SW480 (cell line): ENCODE results near the gene VSTM2B.
A peak's percentile ranks its signal among the peaks of the same experiment; 100 is the strongest.

Source experiments
- DNase-seq: peaks from one replicate; pipeline ENCODE4 v3.0.0-alpha.2; 2016; ENCODE audit warnings: low spot score

Gene VSTM2B

GRCh38 chr19:29566496-29567054 lies 40.8 kb downstream of the VSTM2B start:
- no peak for DNase-seq

GRCh38 chr19:29567366-29567915 lies 41.6 kb downstream of the VSTM2B start:
- no peak for DNase-seq

GRCh38 chr19:29568036-29569025 lies 42.5 kb downstream of the VSTM2B start:
- no peak for DNase-seq

GRCh38 chr19:29569038-29569911 lies 43.5 kb downstream of the VSTM2B start:
- DNase-seq, result no peak

- no peak for DNase-seq
These were observed 45.4 kb downstream of the VSTM2B start for GRCh38 chr19:29571181-29571580.

- no peak for DNase-seq
These were observed 47.7 kb downstream of the VSTM2B start for GRCh38 chr19:29573486-29573885.

DNA sequence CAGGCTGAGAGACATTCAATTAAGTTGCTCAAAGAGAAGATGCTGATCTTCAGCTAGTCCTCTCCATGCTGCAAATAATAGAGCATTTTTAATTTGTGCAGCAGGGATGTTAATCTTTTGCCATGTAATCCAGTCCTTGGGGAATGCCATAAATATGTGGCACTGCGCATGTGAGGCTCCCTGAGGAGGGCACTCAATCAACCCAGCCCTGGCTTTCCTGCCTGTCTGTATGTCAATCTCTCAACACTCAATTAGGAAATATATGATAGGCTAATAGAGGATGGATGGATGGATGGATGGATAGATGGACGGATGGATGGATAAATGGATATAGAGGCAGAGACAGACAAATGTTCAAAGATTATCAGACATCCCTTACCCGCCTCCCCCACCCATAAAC lies 48.7 kb downstream of the VSTM2B start:
- no peak for DNase-seq

DNA sequence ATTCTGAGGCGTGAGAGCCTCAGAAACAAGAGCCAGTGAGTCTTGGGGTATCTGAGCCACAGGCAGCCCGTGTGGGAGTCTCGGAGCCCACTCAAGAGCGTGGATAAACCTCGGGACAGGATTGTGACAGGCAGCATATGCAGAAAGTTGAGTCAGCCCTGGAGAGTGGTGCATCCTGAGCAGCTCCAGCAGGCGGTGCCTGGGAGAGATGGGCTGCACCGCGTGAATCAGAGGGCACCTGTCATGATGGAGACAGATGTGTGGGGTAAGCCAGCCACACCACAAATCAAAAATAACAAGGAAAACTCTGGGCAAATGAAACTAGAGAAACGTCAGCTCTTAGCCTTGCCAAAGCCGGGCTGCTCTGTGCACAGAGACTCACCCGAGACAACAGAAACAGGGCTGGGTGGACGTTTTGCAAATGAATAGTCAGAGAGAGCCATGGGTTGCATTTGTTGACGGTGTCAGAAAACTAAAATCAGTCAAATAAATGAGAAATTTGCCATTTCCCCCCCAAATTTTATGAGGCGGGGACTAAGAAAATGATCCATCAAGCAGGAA lies 50.3 kb downstream of the VSTM2B start:
- DNase-seq, result no peak

DNA sequence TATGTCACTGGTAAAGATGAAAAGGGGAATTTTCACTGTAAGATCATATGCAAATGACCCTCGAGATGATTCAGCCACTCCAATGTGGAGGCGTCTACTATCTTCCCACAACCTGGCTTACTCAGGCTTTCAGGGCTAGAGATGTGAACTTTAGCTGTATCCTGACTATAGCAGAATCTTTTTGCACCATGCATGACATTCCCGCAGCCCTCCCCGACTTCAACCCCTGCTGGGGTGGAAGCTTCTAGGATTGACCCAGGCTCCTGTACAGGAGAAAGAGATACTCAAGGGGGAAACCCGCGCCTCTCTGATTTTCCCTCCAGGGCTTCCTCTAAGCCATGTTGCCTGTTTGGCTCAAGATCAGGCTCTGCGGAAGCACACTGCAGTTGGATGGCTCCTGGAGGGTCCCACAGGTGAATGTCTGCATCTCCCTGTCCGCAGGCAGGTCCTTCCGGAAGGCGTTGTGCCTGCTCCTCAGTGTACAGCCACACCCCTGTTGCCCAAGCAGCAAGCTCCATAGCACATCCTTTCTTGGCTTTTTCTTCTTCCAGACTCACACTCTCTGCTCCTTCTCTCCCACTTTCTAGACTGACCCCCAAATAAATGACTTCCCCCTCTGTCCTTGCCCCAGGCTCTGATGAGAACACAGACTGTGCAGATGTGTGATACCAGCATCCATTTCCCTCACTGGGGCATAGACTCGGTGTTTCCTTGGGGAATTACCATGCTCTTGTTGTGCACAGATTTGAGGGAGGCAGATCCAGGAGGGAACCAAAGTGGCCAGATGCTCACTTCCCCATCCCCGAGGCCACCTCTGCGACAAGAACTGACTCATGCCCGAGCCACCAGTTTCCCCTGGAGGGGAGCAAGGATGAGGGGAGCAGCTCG lies 51.2 kb downstream of the VSTM2B start:
- DNase-seq, result no peak

DNA sequence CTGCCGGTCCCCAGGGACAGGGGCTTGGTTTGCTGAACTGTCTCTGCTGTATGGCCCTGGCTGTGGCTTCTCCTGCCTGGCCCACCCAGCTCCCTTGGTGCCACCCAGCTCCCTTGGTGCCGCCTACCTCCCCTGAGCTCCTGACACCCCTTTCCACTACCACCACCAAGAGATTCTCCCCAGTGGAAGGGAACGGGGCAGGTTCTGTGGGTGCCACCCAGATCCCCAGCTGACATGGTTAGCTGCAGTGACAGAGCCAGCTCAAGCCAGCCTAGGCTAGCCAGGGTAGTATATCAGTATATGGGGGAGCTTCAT lies 51.8 kb downstream of the VSTM2B start:
- no peak for DNase-seq

- DNase-seq, result no peak
These were observed 52.6 kb downstream of the VSTM2B start for GRCh38 chr19:29578349-29578748.

- DNase-seq, result no peak
These were observed 53.6 kb downstream of the VSTM2B start for GRCh38 chr19:29579308-29579910.

DNA sequence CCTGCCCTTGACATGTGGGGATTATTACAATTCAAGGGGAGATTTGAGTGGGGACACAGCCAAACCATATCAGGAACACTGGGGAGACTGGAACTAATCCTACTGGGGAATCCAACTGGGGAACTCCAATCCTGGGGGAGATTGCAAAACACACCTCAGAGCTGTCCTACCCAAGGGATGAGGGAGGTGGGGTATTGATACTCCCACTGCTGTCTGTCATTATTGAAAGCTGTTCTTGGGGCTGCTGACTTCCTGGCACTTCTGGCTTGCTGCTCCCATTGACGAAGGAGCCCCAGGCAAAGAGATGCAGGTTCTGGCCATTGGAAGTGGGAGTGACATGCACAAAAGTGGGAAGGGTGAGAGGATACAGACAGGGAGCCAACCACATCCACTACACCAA lies 55.6 kb downstream of the VSTM2B start:
- DNase-seq, result no peak

DNA sequence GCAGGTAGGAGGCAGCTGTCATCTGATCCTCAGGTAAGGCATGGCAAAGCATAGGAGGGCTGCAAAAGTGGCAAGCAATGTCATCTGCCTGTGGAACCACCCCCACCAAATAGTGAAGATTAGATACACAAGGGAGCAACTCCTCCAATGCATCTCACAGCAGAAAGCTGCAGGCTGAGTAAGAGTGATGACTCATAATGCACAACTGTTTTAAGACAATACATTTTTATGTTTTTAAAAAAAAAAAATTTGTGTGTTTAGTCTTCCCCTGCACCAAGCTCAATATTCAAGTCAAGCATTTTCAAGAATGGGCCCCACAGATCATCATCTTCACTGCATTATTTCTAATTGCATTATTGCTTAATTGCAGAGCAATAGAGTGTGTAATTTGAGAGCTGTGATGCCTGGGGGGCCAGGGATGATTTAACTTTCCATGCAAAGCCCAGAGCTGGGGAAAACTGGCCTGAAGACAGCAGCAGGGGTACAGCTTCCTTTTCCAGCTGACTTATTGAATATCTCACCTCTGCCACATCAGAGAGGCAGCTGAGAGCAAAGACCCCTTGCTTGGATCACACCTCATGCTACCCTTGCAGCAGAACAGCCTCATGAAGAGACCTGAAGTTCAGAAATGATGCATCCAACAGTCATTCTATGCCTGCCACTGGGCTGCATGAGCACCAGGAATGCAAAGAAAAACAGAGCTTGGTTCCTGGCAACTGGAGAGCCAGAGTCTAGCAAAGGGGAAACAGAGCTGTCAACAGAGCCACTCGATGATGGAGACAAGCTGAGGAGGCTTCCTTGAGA lies 57.6 kb downstream of the VSTM2B start:
- DNase-seq, result no peak

DNA sequence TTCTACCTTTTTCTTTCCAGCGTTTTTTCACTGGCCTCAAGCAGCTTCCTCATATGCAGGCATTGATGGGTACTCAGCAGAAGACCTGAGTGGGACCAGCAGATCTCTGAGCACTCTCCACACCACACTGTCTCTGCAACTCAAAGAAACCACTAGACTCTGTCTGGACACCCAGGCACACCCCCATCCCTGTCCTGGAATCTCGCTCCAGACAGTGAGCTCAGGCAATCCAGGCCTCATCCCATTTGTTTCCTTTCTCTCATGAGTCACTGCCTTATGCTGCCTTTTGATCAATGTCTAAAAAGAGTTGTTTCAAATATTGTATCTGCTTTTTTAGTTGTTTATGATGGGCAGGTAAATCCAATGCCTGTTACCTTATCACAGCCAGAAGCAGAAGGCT lies 60.6 kb downstream of the VSTM2B start:
- no peak for DNase-seq

- no peak for DNase-seq
These were observed 61.3 kb downstream of the VSTM2B start for GRCh38 chr19:29587059-29587458.

DNA sequence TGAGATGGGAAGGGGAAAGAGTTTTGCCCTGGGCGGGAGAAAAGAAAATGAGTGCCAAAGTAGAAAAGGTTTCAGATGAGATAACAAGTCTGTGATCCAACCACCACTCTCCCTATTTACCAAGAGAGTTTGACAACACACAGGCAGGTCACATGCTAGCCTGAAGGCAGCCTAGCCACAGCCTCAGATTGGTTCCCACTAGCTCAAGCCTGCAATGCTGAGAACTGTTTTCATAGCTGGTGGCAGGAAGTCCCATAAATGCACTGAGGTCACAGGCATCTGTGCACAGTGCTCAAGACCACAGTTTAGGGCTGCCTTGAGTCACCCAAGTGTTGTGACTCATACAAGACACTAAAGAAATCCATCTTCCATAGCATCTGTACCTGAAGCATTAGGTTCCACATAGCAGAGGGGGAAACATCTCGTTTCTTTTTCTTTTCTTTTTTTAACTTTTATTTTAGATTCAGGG lies 61.8 kb downstream of the VSTM2B start:
- DNase-seq, result peak; percentile 28

GRCh38 chr19:29588095-29588494 lies 62.3 kb downstream of the VSTM2B start:
- DNase-seq, result no peak

GRCh38 chr19:29590278-29590677 lies 64.5 kb downstream of the VSTM2B start:
- no peak for DNase-seq

- DNase-seq, result no peak
These were observed 65.9 kb downstream of the VSTM2B start for GRCh38 chr19:29591670-29592069.
